WERI-Rb-1 (cell line): ENCODE results near the gene IL4R.

Experiments
- DNase-seq: peaks from one replicate; pipeline ENCODE4 v3.0.0-alpha.2; 2020
- H3K27ac ChIP-seq: fragments of 250-450 bp; sonication (Bioruptor Pico); 2 replicates; pipeline ENCODE4 v1.5.1; 2020; ENCODE audit warnings: mild to moderate bottlenecking, moderate library complexity
- H3K27me3 ChIP-seq: fragments of 250-450 bp; sonication (Bioruptor Pico); 2 replicates; pipeline ENCODE4 v1.5.1; 2021; ENCODE audit warnings: mild to moderate bottlenecking, low read depth, moderate library complexity; ENCODE audit not compliant: insufficient read depth, severe bottlenecking
- H3K36me3 ChIP-seq: fragments of 250-450 bp; sonication (Bioruptor Pico); 2 replicates; pipeline ENCODE4 v1.5.1; 2020; ENCODE audit warnings: mild to moderate bottlenecking, moderate library complexity
- H3K4me3 ChIP-seq: 2 replicates; pipeline ENCODE4 v1.5.1; 2011; ENCODE audit warnings: low read depth, mild to moderate bottlenecking, control low read depth, low read length
- H3K9me3 ChIP-seq: fragments of 250-450 bp; sonication (Bioruptor Pico); 2 replicates; pipeline ENCODE4 v1.5.1; 2021; ENCODE audit warnings: mild to moderate bottlenecking, moderate library complexity; ENCODE audit not compliant: severe bottlenecking
- CTCF ChIP-seq: IDR thresholded peaks from 2 replicates; pipeline ENCODE4 v1.5.1; 2011; ENCODE audit warnings: low read depth, mild to moderate bottlenecking, control low read depth, inconsistent platforms, low read length

IL4R gene

GRCh38 chr16:27381236-27381635, 67.5 kb downstream of the IL4R start:
- Histone ChIP-seq H3K4me3 (no peak overlapping the region), H3K36me3 (no peaks in the 10 kb centered on the region), H3K9me3 (peaks cover 3% of the 10 kb centered on the region), H3K27me3 (no peaks in the 10 kb centered on the region), H3K27ac (no peak overlapping the region)
- TF ChIP-seq CTCF, result no peak
- DNase-seq, result no peak

DNA sequence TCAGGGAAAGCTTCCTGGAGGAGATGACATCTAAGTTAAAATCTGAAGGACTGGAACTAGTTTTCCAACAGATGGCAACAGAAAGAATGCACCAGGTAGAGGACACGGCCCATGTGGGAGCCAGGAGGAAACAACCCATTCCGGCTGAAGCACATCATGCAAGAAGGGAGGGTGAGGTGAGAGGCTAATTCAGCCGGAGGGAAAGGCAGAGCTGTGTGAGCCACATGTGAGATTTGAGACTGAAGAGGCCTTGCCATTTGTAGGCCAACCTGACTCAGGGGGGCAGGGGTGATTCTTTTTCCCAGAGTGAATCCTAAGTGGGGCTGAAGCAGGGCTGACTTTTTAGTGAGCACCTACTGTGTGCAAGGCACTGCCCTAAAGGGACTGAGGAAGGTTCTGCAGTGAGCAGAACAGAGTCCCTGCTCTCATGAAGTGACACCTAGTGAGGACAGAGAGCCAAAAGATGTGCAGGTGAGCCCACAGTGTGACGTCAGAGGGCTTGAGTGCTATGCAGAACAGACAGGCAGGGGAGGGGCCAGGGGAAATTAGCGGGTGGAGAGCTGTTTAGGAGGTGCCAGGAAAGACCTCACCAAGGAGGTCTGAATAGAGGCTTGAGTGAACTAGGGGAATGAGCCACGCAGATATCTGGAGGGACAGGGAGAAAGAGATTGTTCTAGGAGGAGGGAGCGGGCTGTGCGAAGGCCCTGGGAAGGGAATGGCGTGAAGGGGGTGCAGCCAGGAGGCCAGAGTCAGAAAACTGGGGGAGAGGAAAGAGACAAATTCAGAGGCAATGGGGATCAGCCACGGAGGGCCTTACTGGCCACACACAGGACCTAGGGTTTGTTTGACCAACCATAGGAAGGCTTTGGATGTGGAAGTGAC, 68.4 kb downstream of the IL4R start:
- Histone ChIP-seq H3K4me3 (no peak overlapping the region), H3K27ac (no peak overlapping the region), H3K27me3 (no peaks in the 10 kb centered on the region), H3K36me3 (no peaks in the 10 kb centered on the region), H3K9me3 (peaks cover 3% of the 10 kb centered on the region)
- TF ChIP-seq CTCF, result no peak
- no peak for DNase-seq

DNA sequence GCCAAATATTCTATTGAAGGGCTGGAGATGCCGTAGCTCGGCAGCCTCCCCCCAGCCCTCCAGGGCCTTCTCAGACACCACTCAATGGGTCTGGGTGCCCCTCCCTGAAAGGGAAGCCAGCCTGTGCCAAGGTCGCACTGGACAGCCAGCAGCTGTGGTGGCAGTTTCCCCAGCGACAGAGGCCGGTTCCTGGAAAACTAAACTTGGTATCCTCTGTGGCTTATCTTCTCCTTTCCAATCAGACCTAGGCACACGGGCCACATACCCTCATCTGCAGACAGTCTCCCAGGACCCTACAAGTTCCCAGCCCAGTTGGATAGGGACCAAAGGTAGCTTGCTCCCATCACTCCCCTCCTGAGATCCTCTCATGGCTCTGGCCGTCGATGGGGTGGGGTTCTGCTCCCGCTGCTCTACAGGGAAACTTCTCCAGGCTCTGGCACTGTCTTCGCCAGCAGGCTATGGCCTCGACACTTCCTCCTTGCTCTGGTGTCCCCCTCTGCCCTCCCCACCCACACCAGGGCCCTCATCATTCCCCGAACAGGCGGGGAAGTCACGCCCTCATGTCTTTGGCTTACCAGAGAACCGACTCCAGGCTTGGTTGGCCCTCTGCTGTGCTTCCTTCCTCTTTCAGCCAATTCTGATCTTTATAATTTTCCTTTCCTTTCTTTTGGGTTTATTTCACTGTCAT, 69.9 kb downstream of the IL4R start:
- Histone ChIP-seq H3K9me3 (peaks cover 3% of the 10 kb centered on the region), H3K27ac (no peak overlapping the region), H3K4me3 (no peak overlapping the region), H3K36me3 (no peaks in the 10 kb centered on the region), H3K27me3 (no peaks in the 10 kb centered on the region)
- no peak for DNase-seq
- TF ChIP-seq CTCF, result no peak

GRCh38 chr16:27384425-27384824, 70.7 kb downstream of the IL4R start:
- Histone ChIP-seq H3K9me3 (peaks cover 3% of the 10 kb centered on the region), H3K27ac (no peak overlapping the region), H3K36me3 (no peaks in the 10 kb centered on the region), H3K4me3 (no peak overlapping the region), H3K27me3 (no peaks in the 10 kb centered on the region)
- DNase-seq, result no peak
- TF ChIP-seq CTCF, result no peak

- Histone ChIP-seq H3K9me3 (peaks cover 3% of the 10 kb centered on the region), H3K27me3 (no peaks in the 10 kb centered on the region), H3K36me3 (no peaks in the 10 kb centered on the region), H3K4me3 (no peak overlapping the region), H3K27ac (peak overlapping the region; percentile 44)
- TF ChIP-seq CTCF, result no peak
- peak; percentile 75 for DNase-seq
Measured at GRCh38 chr16:27385398-27385797, 71.6 kb downstream of the IL4R start.
